Hematopoietic multipotent progenitor cell treated with erythropoietin and hydrocortisone succinate and interleukin-3 and kit ligand, for 17 days (in vitro differentiated cells): ENCODE results near the gene UBE2V1.
"Not testable (repeated sequence)": the region's sequence is repeated elsewhere in the genome, so short reads cannot be mapped to it uniquely, and the experiment has no call there.

Experiments used
- DNase-seq: peaks from one replicate; pipeline ENCODE4 v3.0.0-alpha.2; 2015; ENCODE audit warnings: low spot score

Gene UBE2V1

GRCh38 chr20:50094522-50094921 lies 18.4 kb downstream of the UBE2V1 start:
- DNase-seq = no peak

- DNase-seq = no peak
Measured at GRCh38 chr20:50093240-50093639, 19.7 kb downstream of the UBE2V1 start.

- no peak for DNase-seq
Measured at GRCh38 chr20:50092436-50092835, 20.5 kb downstream of the UBE2V1 start.

- DNase-seq = no peak
Measured at GRCh38 chr20:50089787-50090177, 23.2 kb downstream of the UBE2V1 start.

GRCh38 chr20:50089140-50089786 lies 23.7 kb downstream of the UBE2V1 start:
- no peak for DNase-seq

- DNase-seq = no peak
Measured at GRCh38 chr20:50088022-50088421, 24.9 kb downstream of the UBE2V1 start.

- peak; percentile 78 for DNase-seq
Measured at GRCh38 chr20:50085481-50086365, 27.2 kb downstream of the UBE2V1 start.

DNA sequence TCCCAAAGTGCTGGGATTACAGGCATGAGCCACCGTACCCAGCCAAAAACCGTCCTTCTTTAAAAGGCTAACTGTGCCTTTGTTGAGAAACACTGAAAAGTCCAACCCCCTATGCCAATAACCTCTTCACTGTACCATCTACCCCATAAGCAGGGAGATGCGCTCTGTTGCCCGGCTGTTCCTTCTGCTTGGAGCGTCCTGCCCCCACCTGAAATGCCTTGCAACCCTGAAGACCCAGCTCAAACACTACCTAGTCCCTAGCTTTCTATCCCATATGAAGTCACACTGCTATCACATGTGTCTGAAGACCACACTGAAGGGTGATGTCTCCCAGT lies 27.8 kb downstream of the UBE2V1 start:
- DNase-seq = no peak

DNA sequence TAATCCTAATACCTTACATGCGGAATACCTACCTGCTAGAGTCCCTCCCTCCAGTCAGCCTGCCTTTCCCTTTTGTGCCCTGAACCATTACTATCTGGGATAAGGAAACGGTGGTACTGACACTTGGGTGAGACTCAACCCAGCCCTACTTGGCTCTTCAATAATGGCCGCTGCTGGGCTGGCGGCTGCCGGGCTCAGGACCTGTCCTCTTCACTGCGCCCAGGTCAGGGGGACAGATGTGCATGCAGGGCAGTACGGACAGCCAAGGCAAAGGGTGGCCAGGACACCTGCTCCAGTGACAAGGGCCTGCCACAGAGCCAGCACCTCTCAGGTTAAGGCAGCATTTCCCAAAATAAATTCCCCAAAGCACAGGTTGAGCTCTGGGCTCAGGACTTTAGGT lies 29.9 kb downstream of the UBE2V1 start:
- no peak for DNase-seq

- not testable (repeated sequence) for DNase-seq
Measured at GRCh38 chr20:50082056-50082455, 30.9 kb downstream of the UBE2V1 start.

DNA sequence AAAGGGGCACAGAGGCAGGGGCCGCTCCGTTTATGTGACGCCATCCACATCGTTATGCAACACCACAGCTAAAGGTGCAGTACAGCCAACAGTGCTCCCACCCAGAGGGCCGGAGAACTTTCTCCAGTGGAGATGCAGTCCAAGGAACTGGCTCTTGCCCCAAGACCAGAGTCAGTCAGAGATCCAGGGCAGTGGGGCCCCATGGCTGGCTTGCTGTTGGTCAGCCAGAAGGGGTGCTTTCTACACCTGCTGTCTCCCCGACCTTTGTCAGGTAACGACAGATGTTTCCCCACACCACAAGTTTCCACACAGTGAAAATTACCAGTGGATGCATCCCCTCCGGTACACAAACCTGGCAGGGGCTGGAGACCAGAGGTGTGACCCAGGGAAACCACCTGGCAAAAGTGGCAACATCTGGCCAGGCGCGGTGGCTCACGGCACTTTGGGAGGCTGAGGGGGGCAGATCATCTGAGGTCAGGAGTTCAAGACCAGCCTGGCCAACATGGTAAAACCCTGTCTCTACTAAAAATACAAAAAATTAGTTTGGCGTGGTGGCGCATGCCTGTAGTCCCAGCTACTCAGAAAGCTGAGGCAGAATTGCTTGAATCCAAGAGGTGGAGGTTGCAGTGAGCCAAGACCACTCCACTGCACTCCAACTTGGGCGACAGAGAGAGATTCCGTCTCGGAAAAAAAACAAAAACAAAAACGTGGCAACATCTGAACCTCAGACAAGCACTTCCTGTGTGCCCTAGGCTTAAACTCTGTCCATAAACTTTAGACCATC lies 34.9 kb downstream of the UBE2V1 start:
- no peak for DNase-seq

DNA sequence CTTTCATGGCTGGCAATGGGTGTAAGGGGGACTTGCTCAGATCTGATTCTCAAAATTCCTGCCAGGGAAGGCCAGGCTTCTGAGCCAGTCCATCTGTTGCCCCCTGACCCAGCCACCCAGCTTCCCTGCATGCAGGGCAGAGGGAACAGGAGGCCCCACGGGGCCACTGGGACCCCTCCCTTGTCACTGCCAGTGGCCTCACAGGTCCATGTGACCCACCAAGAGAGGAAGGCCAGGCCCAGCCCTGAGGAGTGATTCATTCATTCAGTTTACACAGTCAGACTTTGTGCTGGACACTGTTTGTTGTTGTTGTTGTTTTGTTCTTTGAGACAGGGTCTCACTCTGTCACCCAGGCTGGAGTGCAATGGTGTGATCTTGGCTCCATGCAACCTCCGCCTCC lies 39.5 kb downstream of the UBE2V1 start:
- no peak for DNase-seq

GRCh38 chr20:50071039-50071888 lies 41.7 kb downstream of the UBE2V1 start:
- peak; percentile 88 for DNase-seq

- no peak for DNase-seq
Measured at GRCh38 chr20:50070361-50070760, 42.6 kb downstream of the UBE2V1 start.

- DNase-seq = no peak
Measured at GRCh38 chr20:50068041-50068651, 44.8 kb downstream of the UBE2V1 start.

DNA sequence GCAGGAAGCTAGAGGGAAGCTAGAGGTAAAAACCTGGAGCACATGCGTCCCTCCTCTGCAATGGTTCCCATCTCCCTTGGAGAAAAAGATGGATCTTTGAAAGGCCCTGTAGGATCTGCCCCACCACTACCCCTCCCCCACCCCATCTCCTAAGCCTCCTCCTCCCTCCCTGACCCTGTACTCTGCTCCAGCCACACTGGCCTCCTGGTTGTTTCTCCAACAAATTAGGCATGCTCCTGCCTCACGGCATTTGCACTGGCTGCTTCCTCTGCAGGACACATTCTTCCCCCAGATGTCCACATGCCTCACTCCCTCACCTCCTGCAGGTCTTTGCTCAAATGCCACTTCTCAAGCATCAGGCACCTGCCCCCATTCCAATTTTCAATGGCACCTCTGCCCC lies 45.5 kb downstream of the UBE2V1 start:
- no peak for DNase-seq

GRCh38 chr20:50067018-50067417 lies 45.9 kb downstream of the UBE2V1 start:
- no peak for DNase-seq

GRCh38 chr20:50066161-50066834 lies 46.7 kb downstream of the UBE2V1 start:
- no peak for DNase-seq

GRCh38 chr20:50065325-50065615 lies 47.7 kb downstream of the UBE2V1 start:
- no peak for DNase-seq

- not testable (repeated sequence) for DNase-seq
Measured at GRCh38 chr20:50063763-50064162, 49.2 kb downstream of the UBE2V1 start.
